RKO (cell line): ENCODE measurements around the gene NATD1.

Experiments used
- DNase-seq: peaks from one replicate; pipeline ENCODE4 v3.0.0-alpha.2; 2016; ENCODE audit warnings: low spot score

The NATD1 gene, protein sequence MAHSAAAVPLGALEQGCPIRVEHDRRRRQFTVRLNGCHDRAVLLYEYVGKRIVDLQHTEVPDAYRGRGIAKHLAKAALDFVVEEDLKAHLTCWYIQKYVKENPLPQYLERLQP

DNA sequence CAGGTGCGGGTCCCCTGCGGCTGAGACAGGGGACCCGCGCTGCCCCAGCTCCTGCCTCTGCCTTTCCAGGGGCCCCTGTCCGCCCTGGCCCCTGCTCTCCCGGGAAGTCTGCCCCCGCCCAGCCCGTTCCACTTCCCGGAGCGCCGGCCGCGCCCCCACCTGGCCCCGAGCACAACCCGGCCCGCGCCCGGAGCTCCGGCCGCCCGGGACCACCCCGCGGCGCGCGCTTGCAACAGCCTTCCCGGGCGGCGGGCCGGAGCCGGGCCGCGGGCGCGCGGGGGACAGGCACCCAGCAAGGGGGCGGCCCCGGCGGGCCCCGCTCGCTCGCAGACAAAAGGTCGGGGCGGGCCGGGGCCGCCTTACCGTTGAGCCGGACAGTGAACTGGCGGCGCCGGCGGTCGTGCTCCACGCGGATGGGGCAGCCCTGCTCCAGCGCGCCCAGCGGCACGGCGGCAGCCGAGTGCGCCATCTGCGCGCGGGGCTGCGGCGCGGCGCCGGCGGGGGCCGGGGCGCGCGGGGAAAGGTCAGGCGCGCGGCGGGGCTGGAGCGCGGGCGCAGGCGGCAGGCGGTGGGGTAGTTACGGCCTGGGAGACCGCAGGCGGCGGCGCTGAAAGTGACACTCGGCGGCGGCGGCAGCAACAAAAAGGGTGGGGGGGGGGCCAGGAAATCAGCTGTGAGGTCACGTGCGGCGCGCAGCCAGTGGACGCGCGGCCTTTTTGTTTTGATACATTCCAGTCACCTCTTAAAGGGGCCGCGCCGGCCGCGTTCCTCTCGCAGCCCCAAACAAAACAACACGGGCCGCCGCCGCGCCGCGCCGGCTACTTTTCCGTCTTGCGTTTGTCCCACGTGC lies at the start of gene NATD1:
Gene NATD1 (minus strand): TSS at position 615 of the 850 bp plus-strand sequence. CDS start 146 bp downstream, at position 469.
- peak; percentile 91 for DNase-seq

DNA sequence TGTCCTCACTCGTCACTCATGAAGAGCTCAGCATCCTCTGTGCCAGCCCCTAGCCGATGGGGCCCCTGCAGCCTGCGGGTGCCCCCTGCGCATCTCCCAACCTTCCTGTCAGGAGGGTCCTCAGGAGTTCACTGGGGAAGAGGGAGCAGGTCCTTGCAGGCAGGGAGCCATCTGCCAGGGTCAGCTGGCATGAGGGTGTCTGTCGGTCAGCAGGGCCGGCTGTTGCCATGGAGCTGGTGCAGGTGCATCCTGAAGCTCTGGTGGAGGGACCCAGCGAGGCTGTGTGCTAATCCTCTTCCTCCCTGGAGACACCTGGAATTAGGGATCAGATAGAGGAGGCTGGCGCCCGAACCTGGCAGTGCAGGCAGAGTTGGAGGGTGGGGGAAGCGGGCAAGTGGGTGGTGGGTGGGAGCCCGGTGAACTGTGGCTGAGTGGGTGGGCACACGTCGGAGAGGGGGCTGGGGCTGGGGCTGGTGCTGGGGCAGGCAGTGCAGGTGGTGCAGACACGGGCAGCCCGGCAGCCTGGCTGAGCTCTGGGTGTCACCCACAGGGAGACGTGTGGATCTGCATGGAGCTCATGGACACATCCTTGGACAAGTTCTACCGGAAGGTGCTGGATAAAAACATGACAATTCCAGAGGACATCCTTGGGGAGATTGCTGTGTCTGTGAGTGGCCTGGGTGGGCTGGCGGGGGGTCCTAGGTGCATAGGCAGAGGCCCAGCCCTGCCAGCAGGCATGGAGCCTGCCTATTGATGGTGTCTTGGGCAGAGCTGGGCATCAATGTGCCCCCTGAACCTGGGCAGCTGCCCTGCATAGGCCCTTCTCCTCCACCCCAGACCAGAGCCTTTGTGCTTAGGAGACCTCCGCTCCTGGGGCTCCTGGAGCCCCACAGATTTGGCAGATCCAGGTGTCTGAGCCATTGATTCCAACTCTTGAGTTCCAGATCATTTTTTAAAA lies 48.7 kb upstream of the NATD1 start:
- DNase-seq = no peak

DNA sequence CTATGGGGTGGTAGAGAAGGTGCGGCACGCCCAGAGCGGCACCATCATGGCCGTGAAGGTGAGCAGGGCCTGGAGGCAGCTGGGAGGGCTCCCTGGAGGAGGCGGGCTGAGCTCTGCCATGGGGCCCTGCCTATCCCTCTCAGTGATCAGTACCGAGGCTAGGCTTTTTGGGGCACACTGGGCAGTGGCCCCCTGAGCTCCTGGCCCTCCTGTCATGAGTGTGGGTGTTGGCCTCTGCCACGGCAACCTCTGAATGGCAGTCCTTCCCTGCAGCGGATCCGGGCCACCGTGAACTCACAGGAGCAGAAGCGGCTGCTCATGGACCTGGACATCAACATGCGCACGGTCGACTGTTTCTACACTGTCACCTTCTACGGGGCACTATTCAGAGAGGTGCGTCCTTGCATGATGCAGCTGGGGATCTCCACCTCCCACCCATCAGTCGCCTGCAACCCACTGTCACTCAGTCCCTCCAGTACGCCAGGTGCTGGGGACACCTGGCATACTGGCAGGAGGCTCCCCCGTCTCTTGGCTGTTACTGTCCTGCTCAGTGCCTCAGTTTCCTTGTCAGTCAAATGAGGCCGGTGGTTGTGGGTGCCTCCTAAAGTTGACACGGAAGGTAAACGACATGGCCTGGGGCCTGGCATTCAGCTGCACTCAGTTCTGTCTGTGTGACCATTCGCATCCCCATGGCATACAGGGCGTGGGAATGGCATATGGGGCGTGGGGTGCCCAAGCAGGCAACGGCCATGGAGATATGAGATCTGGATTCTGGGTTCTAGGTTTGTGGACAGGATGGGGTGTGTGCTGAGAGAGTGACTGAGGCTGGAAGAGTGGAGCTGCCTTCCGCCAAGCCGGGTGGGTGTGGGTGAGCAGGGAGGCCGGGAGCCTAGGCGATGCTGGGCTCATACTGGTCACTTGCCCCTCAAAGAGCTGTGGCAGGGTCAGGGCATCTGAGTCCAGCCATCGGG lies 47.7 kb upstream of the NATD1 start:
- DNase-seq = no peak

DNA sequence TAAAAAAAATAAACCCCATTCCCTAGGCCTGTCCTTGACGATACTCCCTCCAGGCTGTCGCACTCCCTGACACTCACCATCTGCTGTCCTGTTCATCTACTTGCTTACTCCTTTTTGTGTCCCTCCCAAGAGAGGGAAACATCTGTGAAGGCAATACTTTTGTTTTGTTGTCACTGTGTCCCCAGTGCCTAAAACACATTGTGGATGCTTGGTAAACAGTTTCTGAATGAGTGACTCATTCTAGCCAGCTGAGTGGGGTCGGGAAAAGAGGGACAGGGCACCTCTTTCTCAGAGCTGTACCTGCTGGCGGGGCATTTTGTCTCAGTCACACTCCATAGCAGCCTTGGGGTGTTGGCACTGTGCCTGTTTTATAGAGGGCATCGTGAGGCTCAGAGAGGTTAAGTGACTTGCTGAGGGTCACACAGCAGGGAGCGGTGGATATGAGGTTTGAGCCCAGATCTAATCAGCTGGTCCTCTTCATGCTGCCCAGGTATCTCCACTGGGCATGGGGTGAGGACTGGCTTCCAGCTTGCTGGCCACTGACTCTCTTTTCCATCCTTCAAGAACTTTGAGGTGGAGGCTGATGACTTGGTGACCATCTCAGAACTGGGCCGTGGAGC lies 46.9 kb upstream of the NATD1 start:
- peak; percentile 0 for DNase-seq

DNA sequence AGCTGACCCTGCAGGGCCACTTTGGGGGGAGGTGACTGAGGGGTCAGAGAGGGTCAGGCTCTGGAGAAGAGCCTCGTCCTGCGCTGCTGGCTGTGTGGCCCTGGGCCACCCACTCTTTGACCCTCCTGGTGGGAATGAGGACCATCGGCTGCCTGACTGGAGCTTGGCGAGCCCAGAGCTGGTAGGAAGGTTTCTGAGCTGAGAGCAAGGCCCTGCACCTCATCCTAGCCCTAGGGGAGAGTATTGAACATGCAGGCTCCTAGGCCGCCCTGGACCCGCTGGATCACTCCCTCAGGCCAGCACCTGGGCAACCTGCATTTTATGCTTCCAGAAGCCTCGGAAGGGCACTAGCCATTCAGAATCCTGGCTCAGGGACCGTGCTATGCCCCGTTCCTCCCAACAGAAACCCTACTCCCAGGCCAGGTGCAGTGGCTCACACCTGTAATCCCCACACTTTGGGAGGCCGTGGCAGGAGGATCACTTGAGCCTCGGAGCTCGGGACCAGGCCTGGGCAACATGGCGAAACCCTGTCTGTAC lies 45.8 kb upstream of the NATD1 start:
- DNase-seq = peak; percentile 0

DNA sequence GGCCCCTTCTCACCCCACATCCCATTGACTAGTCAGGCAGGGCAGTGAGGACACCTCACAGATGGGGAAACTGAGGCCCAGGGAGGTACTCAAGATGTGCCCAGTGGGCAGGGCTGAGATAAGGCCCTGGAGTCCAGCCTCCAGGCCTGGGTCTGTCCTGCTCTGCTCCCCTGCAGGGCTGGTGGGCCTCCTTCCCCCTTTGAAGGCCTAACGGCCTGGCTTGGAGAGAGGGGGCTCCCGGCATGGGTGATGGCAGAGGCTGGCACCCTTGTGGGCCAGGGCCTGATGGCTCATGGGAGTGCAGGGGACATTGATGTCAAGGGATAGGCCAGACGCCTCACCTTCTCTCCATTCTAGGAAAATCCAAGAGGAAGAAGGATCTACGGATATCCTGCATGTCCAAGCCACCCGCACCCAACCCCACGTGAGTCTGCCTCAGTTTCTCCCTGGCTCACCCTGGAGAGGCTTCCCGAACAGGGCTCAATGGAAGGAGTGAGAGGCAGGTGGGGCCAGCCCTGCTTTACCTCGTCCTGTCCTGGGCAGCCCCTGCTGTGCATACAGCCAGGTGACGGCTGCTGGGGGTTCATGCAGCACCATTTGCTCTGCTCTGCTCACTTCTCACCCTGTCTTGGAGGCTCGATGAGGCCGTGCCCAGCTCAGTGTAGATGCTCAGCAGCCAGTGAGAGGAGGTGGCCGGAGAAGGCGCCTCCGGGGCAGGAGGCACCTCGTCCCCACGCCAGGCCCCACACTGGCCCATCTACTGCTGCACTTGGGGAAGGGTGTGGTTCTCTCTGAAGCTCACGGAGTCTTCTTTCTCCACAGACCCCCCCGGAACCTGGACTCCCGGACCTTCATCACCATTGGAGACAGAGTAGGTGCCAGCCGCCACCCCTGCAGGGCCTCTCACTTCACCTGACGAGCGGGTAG lies 45.1 kb upstream of the NATD1 start:
- DNase-seq = no peak

DNA sequence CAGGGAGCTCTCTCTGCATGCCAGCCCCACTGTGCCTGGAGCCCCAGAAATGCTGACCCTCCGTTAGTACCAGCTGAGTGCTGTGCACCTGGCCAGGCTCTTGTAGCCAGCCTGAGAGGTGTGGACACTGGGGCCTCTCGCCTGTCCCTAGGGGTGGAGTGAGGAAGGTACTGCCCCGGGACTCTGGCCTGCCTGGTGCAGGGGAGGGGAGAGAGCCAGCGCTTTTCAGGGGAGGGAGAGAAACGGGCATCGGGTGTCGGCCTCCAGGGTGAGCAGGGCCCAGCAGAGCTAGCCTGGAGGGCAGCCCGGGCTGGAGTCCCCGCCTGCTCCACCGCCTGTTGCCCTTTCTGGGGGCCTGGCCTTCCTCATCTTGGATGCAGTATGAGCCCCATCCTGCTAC lies 44.4 kb upstream of the NATD1 start:
- DNase-seq = no peak

DNA sequence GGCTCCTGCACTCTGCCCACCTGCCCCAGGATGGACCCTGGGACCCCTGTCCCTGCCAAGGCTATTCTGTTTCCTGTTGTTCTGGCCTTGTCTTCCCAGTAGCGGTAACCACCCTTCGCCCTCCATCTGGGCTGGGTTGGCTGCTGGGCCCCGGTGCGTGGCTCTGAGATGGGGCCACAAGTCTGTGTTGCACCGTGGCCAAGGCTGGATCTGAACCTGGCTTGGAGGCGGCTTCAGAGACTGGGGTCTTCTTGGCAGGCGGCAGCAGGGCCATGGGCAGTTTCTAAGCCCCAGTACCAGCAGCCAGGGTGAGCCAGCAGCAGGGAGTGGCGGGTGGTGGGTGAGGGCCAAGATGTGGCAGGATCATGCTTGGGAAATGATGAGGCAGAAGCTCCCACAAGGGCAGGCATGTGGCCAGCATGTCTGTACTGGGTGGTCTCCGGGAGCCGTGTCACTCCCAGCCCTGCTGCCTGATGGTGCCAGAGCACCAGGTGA lies 43.9 kb upstream of the NATD1 start:
- DNase-seq = no peak

DNA sequence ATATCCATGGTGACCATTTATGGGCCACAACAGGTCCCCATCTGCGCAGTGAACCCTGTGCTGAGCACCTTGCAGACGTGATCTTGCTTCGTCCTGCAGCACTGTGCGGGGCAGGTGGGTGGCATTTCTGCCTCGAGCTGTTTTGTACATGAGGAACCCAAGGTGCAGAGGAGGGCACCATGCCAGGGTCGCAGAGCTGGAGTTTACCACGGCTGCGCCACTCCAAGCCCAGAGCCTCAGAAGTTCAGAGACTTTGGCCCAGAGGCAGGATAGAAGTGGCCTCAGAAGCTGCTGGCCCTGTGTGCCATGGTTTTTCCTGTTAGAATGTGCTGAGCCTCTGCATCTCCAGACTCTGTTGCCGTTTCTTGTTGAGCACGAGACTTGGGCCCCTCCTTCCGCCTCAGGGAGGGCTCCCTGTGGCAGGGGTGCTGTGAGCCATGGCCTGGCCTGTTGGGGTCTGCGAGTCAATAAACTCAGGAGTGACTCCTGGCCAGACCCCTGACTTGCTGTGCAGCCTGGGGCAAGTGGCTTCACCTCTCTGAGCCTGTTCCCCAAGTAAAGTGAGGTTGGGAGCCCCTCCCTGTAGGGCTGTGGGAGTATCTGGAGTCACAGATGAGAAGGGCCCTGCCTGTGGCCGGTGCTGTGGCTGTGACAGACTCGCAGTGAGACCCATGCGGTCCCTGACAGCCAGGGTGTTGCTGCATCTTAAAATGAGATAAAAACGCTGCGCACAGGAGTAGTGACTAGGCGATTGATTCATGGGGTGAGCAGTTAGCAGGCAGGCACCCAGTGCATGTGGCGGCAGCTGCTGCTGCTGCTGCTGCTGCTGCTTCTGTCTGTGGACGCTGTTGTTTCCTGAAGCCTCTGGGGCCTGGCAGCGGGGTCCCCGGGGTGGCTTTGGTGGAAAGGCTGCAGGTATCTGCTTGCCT lies 43.2 kb upstream of the NATD1 start:
- peak; percentile 79 for DNase-seq

DNA sequence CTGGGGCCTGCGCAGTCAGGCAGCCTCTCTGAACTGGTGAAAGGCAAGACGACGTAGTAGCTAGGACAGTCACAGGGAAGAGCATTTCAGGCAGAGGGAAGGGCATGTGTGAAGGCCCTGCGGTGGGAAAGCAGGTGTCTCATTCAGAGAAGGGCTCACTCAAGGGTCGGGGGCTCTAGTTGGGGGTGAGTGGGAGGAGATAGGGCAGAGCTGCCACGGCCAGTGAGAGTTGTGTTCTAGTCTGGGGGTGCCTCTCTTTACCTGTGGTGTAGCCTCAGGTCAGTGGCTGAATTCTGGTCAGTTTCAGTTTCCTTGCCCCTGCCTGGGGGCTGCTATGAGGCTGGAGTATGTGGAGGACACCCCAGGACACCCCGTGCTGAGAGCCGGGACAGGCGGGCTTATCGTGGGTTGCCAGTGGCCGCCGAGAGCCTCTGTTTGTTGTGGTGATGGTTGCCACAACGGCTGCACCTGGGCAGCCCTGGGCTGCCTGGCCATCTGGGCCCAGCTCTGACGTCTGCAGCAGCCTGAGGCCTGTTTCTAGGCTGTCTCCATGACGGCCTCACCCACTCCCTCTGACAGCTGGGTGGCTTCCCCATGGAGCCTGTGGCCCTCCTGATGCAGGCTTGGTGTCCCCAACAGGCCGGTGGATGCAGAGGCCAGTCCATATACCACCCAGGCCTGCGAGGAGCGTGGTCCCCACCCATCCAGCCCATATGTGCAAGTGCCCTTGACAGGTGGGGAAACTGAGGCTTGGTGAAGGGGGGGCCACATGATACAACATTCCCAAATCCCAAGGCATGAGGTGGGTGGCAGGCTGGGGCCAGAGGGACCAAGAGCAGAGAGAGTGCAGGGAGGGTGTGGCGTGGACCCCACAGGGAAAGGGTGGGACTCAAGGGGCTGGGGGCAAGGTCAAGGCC lies 42.1 kb upstream of the NATD1 start:
- no peak for DNase-seq

DNA sequence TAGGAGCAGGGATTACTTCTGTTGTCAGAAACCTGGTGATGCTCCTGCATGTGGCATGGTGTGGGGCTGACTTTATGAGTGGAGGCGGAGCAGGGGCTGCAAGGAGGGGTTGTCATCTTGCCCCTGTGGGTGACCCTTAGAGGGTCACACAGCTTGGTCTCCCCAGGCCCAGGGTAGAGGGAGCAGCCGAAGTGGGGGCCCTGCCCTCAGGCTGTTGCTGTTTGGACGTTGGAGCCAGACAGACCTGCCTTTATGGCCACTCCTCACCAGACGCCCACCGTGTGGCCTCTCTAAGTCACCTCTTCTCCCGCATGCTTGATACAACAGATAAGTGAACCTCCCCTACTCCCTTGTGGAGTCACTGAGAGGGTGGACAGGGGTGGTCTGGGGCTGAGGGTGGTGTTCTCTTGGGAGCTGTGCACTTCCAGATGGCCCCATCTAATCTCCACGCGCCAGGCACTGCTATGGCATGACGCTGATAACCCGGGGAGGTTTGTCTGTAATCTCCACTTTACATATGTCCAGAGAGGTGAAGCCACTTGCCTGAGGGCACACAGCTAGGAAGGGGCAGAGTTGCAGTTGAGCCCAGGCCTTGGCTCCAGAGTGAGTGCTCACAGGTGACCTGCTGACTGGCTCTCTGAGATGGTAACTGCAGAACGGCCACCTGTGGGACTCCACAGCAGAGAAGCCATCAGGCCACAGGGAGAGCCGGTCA lies 41.3 kb upstream of the NATD1 start:
- DNase-seq = no peak

DNA sequence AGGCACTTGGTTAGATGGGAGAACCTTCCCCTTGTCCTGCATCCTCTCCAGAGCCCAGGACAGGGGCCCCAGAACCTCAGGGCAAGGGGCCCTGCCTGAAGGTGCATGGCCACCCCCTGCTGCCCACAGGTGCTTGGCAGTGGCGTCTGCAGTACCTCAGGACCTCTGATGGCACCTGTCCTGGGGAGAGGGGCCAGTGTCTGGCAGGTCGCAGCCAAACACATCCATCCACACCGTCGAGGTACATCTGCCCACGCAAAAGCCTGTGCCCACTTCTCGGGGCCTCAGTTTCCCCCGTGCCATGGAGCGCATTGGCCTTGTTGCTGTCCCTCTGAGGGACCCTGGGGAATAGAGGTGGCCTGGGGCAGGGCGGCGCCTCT lies 40.6 kb upstream of the NATD1 start:
- DNase-seq = no peak

DNA sequence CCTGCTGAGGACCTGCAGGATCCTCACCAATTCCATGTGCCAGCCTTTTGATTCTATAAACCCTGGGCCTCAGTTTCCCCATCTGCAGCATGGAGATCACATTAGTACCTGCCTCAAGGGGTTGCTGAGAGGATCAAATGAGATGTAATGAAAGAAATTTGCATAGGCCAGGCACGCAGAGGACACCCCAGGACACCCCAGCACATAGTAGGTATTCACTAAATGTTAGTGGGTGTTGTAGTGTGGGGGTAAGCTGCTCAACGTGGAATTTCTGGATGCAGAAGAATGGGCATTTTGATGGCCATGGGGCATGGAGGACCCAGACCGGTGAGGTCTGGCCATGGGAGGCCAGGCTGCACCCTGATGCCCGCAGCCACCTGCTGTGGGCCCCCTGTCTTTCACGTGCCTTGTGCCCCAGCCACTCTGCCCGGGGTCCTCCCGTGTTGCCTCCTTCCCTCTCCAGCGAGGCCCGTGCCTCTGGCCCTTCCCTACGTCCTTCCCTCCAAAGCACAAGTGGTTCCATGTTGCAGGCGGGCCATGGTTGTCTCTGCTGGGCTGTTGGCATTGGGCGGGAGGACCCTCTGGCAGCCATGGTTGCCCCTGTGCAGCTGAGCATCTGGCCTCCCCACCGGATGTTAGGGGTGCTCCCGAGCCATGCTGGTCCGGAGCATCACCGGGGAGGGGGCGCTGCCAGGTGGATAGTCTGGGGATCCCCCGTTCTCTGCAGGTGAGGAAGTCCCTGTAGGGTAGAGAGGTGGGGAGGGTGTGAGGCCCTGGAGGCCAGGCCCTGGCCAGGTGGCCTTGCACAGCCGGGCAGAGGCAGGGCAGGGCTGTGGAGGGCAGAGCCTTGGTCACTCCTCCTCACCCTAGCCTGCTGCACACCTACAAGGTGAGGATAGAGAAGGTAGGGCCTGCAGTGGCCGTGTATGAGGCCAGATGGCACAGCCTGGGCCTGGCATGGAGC lies 39.9 kb upstream of the NATD1 start:
- no peak for DNase-seq

DNA sequence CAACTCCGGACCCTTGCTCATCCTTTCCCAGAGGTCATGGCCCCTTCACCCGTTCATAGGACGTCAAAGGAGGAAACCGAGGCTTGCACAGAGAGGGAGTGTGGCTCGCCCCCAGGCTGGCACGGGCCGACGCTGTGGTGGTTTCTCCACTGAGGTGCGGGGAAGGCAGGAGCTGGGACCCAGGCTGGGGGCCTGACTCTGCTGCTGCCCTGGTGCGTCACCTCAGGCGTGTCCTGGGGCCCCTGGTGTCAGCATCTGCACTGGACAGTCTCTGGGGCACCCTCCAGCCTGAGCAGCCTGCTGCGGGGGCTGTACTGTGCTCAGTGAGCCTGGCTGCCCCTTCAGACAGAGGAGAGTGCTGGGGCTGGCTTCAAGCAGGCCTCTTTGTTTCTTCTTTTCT lies 38.7 kb upstream of the NATD1 start:
- DNase-seq = no peak

DNA sequence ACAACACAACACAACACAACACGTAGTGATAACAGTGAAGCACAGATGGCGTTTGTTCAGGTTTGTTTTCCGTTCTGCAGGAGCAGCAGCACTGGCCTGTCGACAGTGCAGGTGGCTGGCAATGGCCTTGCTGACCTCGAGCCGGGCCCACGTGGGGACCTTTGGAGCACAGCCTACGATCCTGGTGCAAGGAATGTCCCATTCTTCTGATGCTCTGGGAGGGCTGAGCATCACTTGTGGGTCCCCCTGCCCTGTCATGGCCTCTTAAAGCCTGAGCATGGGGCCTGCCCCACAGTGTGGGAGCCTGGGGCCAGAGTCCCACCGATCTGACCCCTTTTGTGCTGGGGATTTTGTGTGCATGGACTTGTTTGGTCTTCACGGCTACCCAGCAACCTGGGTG lies 38.1 kb upstream of the NATD1 start:
- no peak for DNase-seq
